Measurements from ENCODE around the gene EIF5A. TPM values are rescaled to one million over a fixed set of nuclear protein-coding genes. Genes with fewer than 3 reads are reported as not detected.
A peak's percentile ranks its signal among the peaks of the same experiment; 100 is the strongest.

Gene EIF5A
- total RNA-seq, 1 experiment from 2014 or later = 1,142 TPM

DNA sequence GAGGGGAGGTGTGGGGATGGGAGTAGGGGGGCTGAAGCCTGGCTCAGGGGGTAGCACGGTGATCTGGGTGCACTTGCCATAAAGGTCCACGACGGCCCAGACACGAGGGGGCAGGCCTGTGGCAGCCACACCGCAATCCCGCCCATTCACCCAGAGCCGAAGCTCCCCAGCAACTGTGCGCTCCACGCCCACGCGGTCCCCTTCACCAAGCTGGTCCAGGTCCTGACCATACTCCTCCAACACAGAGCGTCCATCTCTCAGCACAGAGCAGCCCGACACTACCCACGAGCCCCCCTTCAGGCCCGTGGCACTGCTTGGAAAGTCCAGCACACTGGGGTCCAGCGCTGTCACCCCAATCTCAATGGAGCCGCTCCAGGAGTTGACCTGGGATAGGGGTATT lies 20.1 kb downstream of the EIF5A start:
- Mint-ChIP-seq H3K36me3 (ENCODE audit: insufficient read depth, unreplicated experiment) (peaks cover 39% of the 10 kb centered on the region), H3K9me3 (ENCODE audit: unreplicated experiment) (no peaks in the 10 kb centered on the region), H3K27me3 (ENCODE audit: insufficient read depth, unreplicated experiment) (no peaks in the 10 kb centered on the region), H3K4me3 (ENCODE audit: unreplicated experiment) (no peak overlapping the region), H3K4me1 (ENCODE audit: insufficient read depth, unreplicated experiment) (peaks cover 15% of the 10 kb centered on the region), H3K27ac (ENCODE audit: low read depth, unreplicated experiment) (peak overlapping the region; percentile 96)
- no TSS peak for BruUV-seq (replicated peaks)
- DNase-seq (ENCODE audit: unreplicated experiment) = no peak
- intact Hi-C loops (cut with micrococcal nuclease) = no loop called here
- ChIA-PET CTCF (interaction anchor here (0.6 kb wide), 1 partner anchor 10 kb away, joined by 3 read pairs; no protein-coding TSS in a partner anchor), POLR2A (interaction anchor here (0.9 to 1.2 kb wide), 2 partner anchors 34 to 77 kb away, joined by 3 read pairs; partner anchors contain the start of gene TMEM256)
- TF ChIP-seq, protein P1, sequence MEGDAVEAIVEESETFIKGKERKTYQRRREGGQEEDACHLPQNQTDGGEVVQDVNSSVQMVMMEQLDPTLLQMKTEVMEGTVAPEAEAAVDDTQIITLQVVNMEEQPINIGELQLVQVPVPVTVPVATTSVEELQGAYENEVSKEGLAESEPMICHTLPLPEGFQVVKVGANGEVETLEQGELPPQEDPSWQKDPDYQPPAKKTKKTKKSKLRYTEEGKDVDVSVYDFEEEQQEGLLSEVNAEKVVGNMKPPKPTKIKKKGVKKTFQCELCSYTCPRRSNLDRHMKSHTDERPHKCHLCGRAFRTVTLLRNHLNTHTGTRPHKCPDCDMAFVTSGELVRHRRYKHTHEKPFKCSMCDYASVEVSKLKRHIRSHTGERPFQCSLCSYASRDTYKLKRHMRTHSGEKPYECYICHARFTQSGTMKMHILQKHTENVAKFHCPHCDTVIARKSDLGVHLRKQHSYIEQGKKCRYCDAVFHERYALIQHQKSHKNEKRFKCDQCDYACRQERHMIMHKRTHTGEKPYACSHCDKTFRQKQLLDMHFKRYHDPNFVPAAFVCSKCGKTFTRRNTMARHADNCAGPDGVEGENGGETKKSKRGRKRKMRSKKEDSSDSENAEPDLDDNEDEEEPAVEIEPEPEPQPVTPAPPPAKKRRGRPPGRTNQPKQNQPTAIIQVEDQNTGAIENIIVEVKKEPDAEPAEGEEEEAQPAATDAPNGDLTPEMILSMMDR (IDR thresholded peaks at IDR 0.05; ENCODE audit: unreplicated experiment) = no peak

- no peaks in the 10 kb centered on the region for H3K27me3 Mint-ChIP-seq (ENCODE audit: insufficient read depth, unreplicated experiment)
- H3K9me3 Mint-ChIP-seq (ENCODE audit: unreplicated experiment) = no peaks in the 10 kb centered on the region
- POLR2A ChIA-PET = interaction anchor here (0.6 to 3.6 kb wide), 7 partner anchors 14 to 704 kb away, joined by 3 to 54 read pairs (median 16); partner anchors contain the start of genes GPS2, KCTD11 and TMEM256
- no peak for DNase-seq (ENCODE audit: unreplicated experiment)
- CTCF ChIA-PET = interaction anchor here (0.5 to 0.6 kb wide), 4 partner anchors 8 to 915 kb away, joined by 3 to 4 read pairs (median 3); no protein-coding TSS in a partner anchor
- intact Hi-C loops (cut with micrococcal nuclease) = no loop called here
- BruUV-seq (replicated peaks) = no TSS peak
- peaks cover 35% of the 10 kb centered on the region for H3K36me3 Mint-ChIP-seq (ENCODE audit: insufficient read depth, unreplicated experiment)
- TF ChIP-seq, protein P1 (IDR thresholded peaks at IDR 0.05; ENCODE audit: unreplicated experiment) = no peak
- H3K4me3 Mint-ChIP-seq (ENCODE audit: unreplicated experiment) = peak overlapping the region; percentile 99
- peaks cover 15% of the 10 kb centered on the region for H3K4me1 Mint-ChIP-seq (ENCODE audit: insufficient read depth, unreplicated experiment)
- peak overlapping the region; percentile 96 for H3K27ac Mint-ChIP-seq (ENCODE audit: low read depth, unreplicated experiment)
Observed at GRCh38 chr17:7328009-7328408, 20.6 kb downstream of the EIF5A start.

DNA sequence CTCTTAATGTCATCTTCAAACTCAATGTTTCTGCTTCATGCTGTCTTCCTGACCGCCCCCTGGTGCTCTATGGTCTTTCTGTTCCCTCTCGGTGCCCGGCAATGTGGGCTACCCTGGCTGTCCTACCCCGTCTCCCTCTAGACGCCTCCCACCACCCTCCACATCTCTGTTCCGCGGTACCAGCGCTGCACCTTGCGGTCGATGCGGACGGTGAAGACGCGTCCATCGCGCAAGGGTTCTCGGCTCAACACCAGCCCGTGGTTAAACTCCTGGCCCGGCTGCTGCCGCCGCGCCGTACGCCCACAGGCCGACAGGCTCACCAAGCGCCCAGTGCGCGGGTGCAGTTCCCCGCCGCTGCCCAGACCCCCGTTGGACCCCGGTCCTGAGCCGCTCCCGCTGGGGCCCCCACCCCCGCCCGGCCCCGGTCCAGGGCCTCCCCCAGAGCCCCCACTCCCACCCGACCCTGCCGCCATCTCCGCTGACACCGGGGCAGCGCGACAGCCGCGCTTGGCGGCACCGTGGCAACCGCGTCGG lies 21.5 kb downstream of the EIF5A start, which contains the start of gene NEURL4:
NEURL4 (minus strand) TSS at position 496 of the 534 bp plus-strand sequence; CDS start at position 473, 23 bp downstream.
- peak within 1 kb of the TSS; percentile 96 for H3K27ac Mint-ChIP-seq (ENCODE audit: low read depth, unreplicated experiment)
- DNase-seq (ENCODE audit: unreplicated experiment) = no peak
- H3K9me3 Mint-ChIP-seq (ENCODE audit: unreplicated experiment) = no peaks in the 10 kb centered on the region
- BruUV-seq (replicated peaks) = no TSS peak
- ChIA-PET CTCF (interaction anchor here (0.5 to 0.7 kb wide), 5 partner anchors 9 to 914 kb away, joined by 3 to 5 read pairs (median 3); no protein-coding TSS in a partner anchor), POLR2A (interaction anchor here (0.6 to 3.6 kb wide), 27 partner anchors 10 to 703 kb away, joined by 3 to 54 read pairs (median 5); partner anchors contain the start of genes ACADVL, CD68, DLG4 and DVL2)
- H3K36me3 Mint-ChIP-seq (ENCODE audit: insufficient read depth, unreplicated experiment) = peaks cover 31% of the 10 kb centered on the region
- TF ChIP-seq, protein P1 (IDR thresholded peaks at IDR 0.05; ENCODE audit: unreplicated experiment) = no peak
- intact Hi-C loops (cut with micrococcal nuclease) = no loop called here
- no peaks in the 10 kb centered on the region for H3K27me3 Mint-ChIP-seq (ENCODE audit: insufficient read depth, unreplicated experiment)
- peaks cover 15% of the 10 kb centered on the region for H3K4me1 Mint-ChIP-seq (ENCODE audit: insufficient read depth, unreplicated experiment)
- H3K4me3 Mint-ChIP-seq (ENCODE audit: unreplicated experiment) = peak within 1 kb of the TSS; percentile 99

GRCh38 chr17:7329374-7329996 lies 22.1 kb downstream of the EIF5A start:
- Mint-ChIP-seq H3K27me3 (ENCODE audit: insufficient read depth, unreplicated experiment) (no peaks in the 10 kb centered on the region), H3K27ac (ENCODE audit: low read depth, unreplicated experiment) (peak overlapping the region; percentile 96), H3K4me3 (ENCODE audit: unreplicated experiment) (peak overlapping the region; percentile 99), H3K9me3 (ENCODE audit: unreplicated experiment) (no peaks in the 10 kb centered on the region), H3K4me1 (ENCODE audit: insufficient read depth, unreplicated experiment) (peaks cover 15% of the 10 kb centered on the region), H3K36me3 (ENCODE audit: insufficient read depth, unreplicated experiment) (peaks cover 26% of the 10 kb centered on the region)
- ChIA-PET POLR2A (interaction anchor here (0.6 to 3.6 kb wide), 33 partner anchors 9 to 358 kb away, joined by 3 to 54 read pairs (median 4); partner anchors contain the start of genes ACADVL, CD68, DLG4 and DVL2), CTCF (interaction anchor here (0.6 to 1.0 kb wide), 6 partner anchors 9 to 371 kb away, joined by 3 to 5 read pairs (median 4); no protein-coding TSS in a partner anchor)
- intact Hi-C loops (cut with micrococcal nuclease) = no loop called here
- TF ChIP-seq, protein P1 (IDR thresholded peaks at IDR 0.05; ENCODE audit: unreplicated experiment) = no peak
- no TSS peak for BruUV-seq (replicated peaks)
- peak; percentile 98 for DNase-seq (ENCODE audit: unreplicated experiment)

Measured in MCF 10A (cell line).